ENCODE results near the gene HUNK. TPM values are rescaled to one million over a fixed set of nuclear protein-coding genes. Genes with fewer than 3 reads are reported as not detected.

HUNK gene
- total RNA-seq, 1 experiment from 2014 or later: 7.0 TPM

GRCh38 chr21:31889460-31889859 is 16.6 kb downstream of the HUNK start (continued):
- no peak for TF ChIP-seq USF1 (CRISPR knock-in tag; IDR thresholded peaks at IDR 0.05)
- no peak for TF ChIP-seq MLX (CRISPR knock-in tag; IDR thresholded peaks at IDR 0.05)
- TF ChIP-seq MXD4 (CRISPR knock-in tag; IDR thresholded peaks at IDR 0.05; ENCODE audit: borderline replicate concordance): no peak

GRCh38 chr21:31892686-31893085 is 19.9 kb downstream of the HUNK start:
- CTCF ChIA-PET: interaction anchor here (1.4 kb wide), 1 partner anchor 18 kb away, joined by 5 read pairs; no protein-coding TSS in a partner anchor
- H3K27ac Mint-ChIP-seq: 0 out of 2 replicates have a peak overlapping the region, but pooled peaks have one; percentile 37
- POLR2A ChIA-PET: no interaction called here

GRCh38 chr21:31893851-31894415 is 21.1 kb downstream of the HUNK start:
- no peaks in the 10 kb centered on the region for H3K36me3 Mint-ChIP-seq
- TF ChIP-seq, protein P1, sequence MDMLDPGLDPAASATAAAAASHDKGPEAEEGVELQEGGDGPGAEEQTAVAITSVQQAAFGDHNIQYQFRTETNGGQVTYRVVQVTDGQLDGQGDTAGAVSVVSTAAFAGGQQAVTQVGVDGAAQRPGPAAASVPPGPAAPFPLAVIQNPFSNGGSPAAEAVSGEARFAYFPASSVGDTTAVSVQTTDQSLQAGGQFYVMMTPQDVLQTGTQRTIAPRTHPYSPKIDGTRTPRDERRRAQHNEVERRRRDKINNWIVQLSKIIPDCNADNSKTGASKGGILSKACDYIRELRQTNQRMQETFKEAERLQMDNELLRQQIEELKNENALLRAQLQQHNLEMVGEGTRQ (CRISPR knock-in tag; IDR thresholded peaks at IDR 0.05): no peak
- TF ChIP-seq, protein P2, sequence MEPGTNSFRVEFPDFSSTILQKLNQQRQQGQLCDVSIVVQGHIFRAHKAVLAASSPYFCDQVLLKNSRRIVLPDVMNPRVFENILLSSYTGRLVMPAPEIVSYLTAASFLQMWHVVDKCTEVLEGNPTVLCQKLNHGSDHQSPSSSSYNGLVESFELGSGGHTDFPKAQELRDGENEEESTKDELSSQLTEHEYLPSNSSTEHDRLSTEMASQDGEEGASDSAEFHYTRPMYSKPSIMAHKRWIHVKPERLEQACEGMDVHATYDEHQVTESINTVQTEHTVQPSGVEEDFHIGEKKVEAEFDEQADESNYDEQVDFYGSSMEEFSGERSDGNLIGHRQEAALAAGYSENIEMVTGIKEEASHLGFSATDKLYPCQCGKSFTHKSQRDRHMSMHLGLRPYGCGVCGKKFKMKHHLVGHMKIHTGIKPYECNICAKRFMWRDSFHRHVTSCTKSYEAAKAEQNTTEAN (CRISPR knock-in tag; IDR thresholded peaks at IDR 0.05): no peak
- TF ChIP-seq, protein P3, sequence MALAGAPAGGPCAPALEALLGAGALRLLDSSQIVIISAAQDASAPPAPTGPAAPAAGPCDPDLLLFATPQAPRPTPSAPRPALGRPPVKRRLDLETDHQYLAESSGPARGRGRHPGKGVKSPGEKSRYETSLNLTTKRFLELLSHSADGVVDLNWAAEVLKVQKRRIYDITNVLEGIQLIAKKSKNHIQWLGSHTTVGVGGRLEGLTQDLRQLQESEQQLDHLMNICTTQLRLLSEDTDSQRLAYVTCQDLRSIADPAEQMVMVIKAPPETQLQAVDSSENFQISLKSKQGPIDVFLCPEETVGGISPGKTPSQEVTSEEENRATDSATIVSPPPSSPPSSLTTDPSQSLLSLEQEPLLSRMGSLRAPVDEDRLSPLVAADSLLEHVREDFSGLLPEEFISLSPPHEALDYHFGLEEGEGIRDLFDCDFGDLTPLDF (CRISPR knock-in tag; IDR thresholded peaks at IDR 0.05): no peak
- TF ChIP-seq PRRX2 (CRISPR knock-in tag; IDR thresholded peaks at IDR 0.05): no peak
- TF ChIP-seq, protein P4, sequence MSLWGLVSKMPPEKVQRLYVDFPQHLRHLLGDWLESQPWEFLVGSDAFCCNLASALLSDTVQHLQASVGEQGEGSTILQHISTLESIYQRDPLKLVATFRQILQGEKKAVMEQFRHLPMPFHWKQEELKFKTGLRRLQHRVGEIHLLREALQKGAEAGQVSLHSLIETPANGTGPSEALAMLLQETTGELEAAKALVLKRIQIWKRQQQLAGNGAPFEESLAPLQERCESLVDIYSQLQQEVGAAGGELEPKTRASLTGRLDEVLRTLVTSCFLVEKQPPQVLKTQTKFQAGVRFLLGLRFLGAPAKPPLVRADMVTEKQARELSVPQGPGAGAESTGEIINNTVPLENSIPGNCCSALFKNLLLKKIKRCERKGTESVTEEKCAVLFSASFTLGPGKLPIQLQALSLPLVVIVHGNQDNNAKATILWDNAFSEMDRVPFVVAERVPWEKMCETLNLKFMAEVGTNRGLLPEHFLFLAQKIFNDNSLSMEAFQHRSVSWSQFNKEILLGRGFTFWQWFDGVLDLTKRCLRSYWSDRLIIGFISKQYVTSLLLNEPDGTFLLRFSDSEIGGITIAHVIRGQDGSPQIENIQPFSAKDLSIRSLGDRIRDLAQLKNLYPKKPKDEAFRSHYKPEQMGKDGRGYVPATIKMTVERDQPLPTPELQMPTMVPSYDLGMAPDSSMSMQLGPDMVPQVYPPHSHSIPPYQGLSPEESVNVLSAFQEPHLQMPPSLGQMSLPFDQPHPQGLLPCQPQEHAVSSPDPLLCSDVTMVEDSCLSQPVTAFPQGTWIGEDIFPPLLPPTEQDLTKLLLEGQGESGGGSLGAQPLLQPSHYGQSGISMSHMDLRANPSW (CRISPR knock-in tag; conservative IDR thresholded peaks at IDR 0.05; ENCODE audit: low read depth): no peak
- TF ChIP-seq RORB (CRISPR knock-in tag; IDR thresholded peaks at IDR 0.05): no peak
- ChIA-PET POLR2A (interaction anchor here (0.6 to 1.3 kb wide), 2 partner anchors 21 to 87 kb away, joined by 3 to 5 read pairs; partner anchors contain the start of gene HUNK), CTCF (interaction anchor here (0.9 to 2.2 kb wide), 3 partner anchors 14 to 285 kb away, joined by 3 to 8 read pairs (median 3); no protein-coding TSS in a partner anchor)
- no peak overlapping the region for H3K4me3 Mint-ChIP-seq
- ATAC-seq (no peak), DNase-seq (ENCODE audit: low spot score) (no peak)
- H3K9me3 Mint-ChIP-seq: no peaks in the 10 kb centered on the region
- H3K4me1 Mint-ChIP-seq: peaks cover 51% of the 10 kb centered on the region
- peak overlapping the region; percentile 78 for H3K27ac Mint-ChIP-seq
- H3K27me3 Mint-ChIP-seq (ENCODE audit: low read depth): no peaks in the 10 kb centered on the region

More at GRCh38 chr21:31892686-31893085, 19.9 kb downstream of the HUNK start:
- peak; percentile 45; the same call in 1 of the 2 replicates for TF ChIP-seq TEAD1 (CRISPR knock-in tag; IDR thresholded peaks at IDR 0.05)
- TF ChIP-seq ZNF532 (CRISPR knock-in tag; IDR thresholded peaks at IDR 0.05; ENCODE audit: borderline replicate concordance): no peak
- H3K9me3 Mint-ChIP-seq: no peaks in the 10 kb centered on the region
- ATAC-seq (peak; percentile 78), DNase-seq (ENCODE audit: low spot score) (peak; percentile 43)
- no peak overlapping the region for H3K4me3 Mint-ChIP-seq
- H3K4me1 Mint-ChIP-seq: peaks cover 60% of the 10 kb centered on the region
- H3K27me3 Mint-ChIP-seq (ENCODE audit: low read depth): no peaks in the 10 kb centered on the region
- H3K36me3 Mint-ChIP-seq: no peaks in the 10 kb centered on the region
